ENCODE data around the gene YDJC.

GRCh38 chr22:21650823-21651520 is 21.1 kb upstream of the YDJC start:
- TF ChIP-seq EZH2 (IDR thresholded peaks at IDR 0.05; ENCODE audit: borderline replicate concordance): no peak
- TF ChIP-seq, protein P1, sequence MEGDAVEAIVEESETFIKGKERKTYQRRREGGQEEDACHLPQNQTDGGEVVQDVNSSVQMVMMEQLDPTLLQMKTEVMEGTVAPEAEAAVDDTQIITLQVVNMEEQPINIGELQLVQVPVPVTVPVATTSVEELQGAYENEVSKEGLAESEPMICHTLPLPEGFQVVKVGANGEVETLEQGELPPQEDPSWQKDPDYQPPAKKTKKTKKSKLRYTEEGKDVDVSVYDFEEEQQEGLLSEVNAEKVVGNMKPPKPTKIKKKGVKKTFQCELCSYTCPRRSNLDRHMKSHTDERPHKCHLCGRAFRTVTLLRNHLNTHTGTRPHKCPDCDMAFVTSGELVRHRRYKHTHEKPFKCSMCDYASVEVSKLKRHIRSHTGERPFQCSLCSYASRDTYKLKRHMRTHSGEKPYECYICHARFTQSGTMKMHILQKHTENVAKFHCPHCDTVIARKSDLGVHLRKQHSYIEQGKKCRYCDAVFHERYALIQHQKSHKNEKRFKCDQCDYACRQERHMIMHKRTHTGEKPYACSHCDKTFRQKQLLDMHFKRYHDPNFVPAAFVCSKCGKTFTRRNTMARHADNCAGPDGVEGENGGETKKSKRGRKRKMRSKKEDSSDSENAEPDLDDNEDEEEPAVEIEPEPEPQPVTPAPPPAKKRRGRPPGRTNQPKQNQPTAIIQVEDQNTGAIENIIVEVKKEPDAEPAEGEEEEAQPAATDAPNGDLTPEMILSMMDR (IDR thresholded peaks at IDR 0.05; ENCODE audit: poor library complexity): no peak
